Adrenal gland (tissue), 12 donors: ENCODE results near the gene NME7. TPM values are rescaled to one million over a fixed set of nuclear protein-coding genes. Genes with fewer than 3 reads are reported as not detected.
A peak's percentile ranks its signal among the peaks of the same experiment; 100 is the strongest.

Source experiments
- DNase-seq, 7 donors: peaks; one replicate each; pipeline ENCODE4 v3.0.0-alpha.2; 2019 to 2020
- H3K27ac ChIP-seq, 5 donors: fragments of 200-600 bp; sonication (generic) in 4 of 5; 1 replicate in 3 of 5; 2 replicates in 2 of 5; pipeline versions ENCODE4 v1.5.1 to v1.8.0; 2016 to 2020; ENCODE audit warnings: mild to moderate bottlenecking in 1 of 5
- H3K27me3 ChIP-seq: fragments of 200-600 bp; 2 replicates; pipeline ENCODE4 v1.8.0; 2021
- H3K36me3 ChIP-seq, 2 donors: fragments of 200-600 bp; replicated peaks in 1 of 2; 1 replicate in 1 of 2; 2 replicates in 1 of 2; pipeline versions ENCODE4 v1.5.1 to v1.8.0; 2018 to 2022
- H3K4me1 ChIP-seq, 2 donors: fragments of 200-600 bp; replicated peaks in 1 of 2; 1 replicate in 1 of 2; 2 replicates in 1 of 2; pipeline versions ENCODE4 v1.5.1 to v1.8.0; 2018 to 2021
- H3K4me3 ChIP-seq, 4 donors: fragments of 200-600 bp; sonication (generic) in 3 of 4; one replicate each; pipeline ENCODE4 v1.5.1; 2016 to 2018
- H3K9me3 ChIP-seq, 3 donors: fragments of 200-600 bp; sonication (generic) in 1 of 3; replicated peaks in 1 of 3; 1 replicate in 2 of 3; 2 replicates in 1 of 3; pipeline versions ENCODE4 v1.5.1 to v1.8.0; 2016 to 2021
- CTCF ChIP-seq, 6 experiments: fragments of 450-650 bp in 4 of 6; fragments of 200-600 bp in 2 of 6; sonication (generic) in 1 of 6; IDR thresholded peaks; 1 replicate in 5 of 6; 2 replicates in 1 of 6; pipeline versions ENCODE4 v1.5.1 to v1.8.0; 2016 to 2021; ENCODE audit warnings: antibody characterized with exemption in 6 of 6, mild to moderate bottlenecking in 2 of 6, moderate library complexity in 1 of 6
- POLR2A ChIP-seq, 2 donors: fragments of 450-650 bp; IDR thresholded peaks; one replicate each; pipeline ENCODE4 v1.6.1; 2017; ENCODE audit warnings: antibody characterized with exemption in 2 of 2, mild to moderate bottlenecking in 2 of 2, moderate library complexity in 1 of 2
- WGBS, 4 donors: extraction: QIAGEN DNeasy Blood & Tissue Kit in 2 of 4; methylation state at CpG; one replicate each; pipeline versions ENCODE4 v1.1.5 to v1.1.7; 2013 to 2017; 5-methylcytosine and 5-hydroxymethylcytosine counted together
- intact Hi-C, 2 donors: fragments of 100-400 bp; cut with DNase I; formaldehyde crosslinking; loops; one replicate each; pipeline versions ENCODE4 v1.14.1 to v1.15.0; 2022 to 2023
- polyA plus RNA-seq, 3 donors: library from polyadenylated mRNA; stranded (reverse); fragments of 200-250 nt in 2 of 3; fragments of 350-450 nt in 1 of 3; fragmentation: Illumina TruSeq in 1 of 3; extraction: RNeasy Lipid Tissue Mini Kit (QIAGEN cat#74804) in 1 of 3; gene quantifications; one replicate each; pipeline ENCODE4 v1.2.3, GENCODE V29; 2013 to 2014
- total RNA-seq, 9 donors: library from RNA; depleted of rRNA in 4 of 9; stranded (reverse); fragments of >200 nt in 4 of 9; fragments of 120-200 nt in 1 of 9; fragmentation: NEBNext Ultra II Directional in 1 of 9; extraction: Animal tissue kit (Norgen Biotek cat#: 25700) in 1 of 9; gene quantifications; one replicate each; pipeline versions ENCODE4 v1.1.0 to v1.2.4, GENCODE V29; 2013 to 2023
- donor health status: healthy with polysubstance abuse.
- donor health status: Bipolar disorder and iron deficiency.
- donor health status: DM: yes; HTN: yes; CAD: no.
- donor health status: DM: no; HTN: no; CAD: no.
- donor health status: DM: no; HTN: no; CAD: no.
- donor health status: DM: yes; HTN: yes; CAD: no.

Gene NME7
- total and polyA plus RNA-seq, 12 donors, result 3.3 to 41.4 (median 15.6) TPM

GRCh38 chr1:169141356-169141755 lies 226.2 kb downstream of the NME7 start:
- H3K4me3 ChIP-seq, result no peak overlapping the region
- no peak for DNase-seq
- H3K27me3 ChIP-seq, result no peaks in the 10 kb centered on the region
- no peaks in the 10 kb centered on the region for H3K4me1 ChIP-seq
- intact Hi-C loops, result no loop called here
- no peaks in the 10 kb centered on the region for H3K9me3 ChIP-seq
- H3K36me3 ChIP-seq, result no peaks in the 10 kb centered on the region
- no peak overlapping the region for H3K27ac ChIP-seq
- WGBS, 4 donors, result 76 to 81% (median 79%) methylated on average over 3 of the region's 3 CpGs
- TF ChIP-seq POLR2A (IDR thresholded peaks at IDR 0.05) (no peak), CTCF (IDR thresholded peaks at IDR 0.05) (no peak)

GRCh38 chr1:169138866-169139670 lies 228.5 kb downstream of the NME7 start:
- H3K9me3 ChIP-seq, result no peaks in the 10 kb centered on the region
- TF ChIP-seq CTCF (IDR thresholded peaks at IDR 0.05) (no peak), POLR2A (IDR thresholded peaks at IDR 0.05) (no peak)
- no peaks in the 10 kb centered on the region for H3K27me3 ChIP-seq
- 72 to 83% (median 78%) methylated on average over 2 of the region's 2 CpGs for WGBS, 4 donors
- intact Hi-C loops, result no loop called here
- no peak overlapping the region for H3K27ac ChIP-seq
- H3K4me3 ChIP-seq, result no peak overlapping the region
- H3K36me3 ChIP-seq, result no peaks in the 10 kb centered on the region
- no peak for DNase-seq
- H3K4me1 ChIP-seq, result peaks cover 0 to 5% of the 10 kb centered on the region in 2 donors

GRCh38 chr1:169137357-169137756 lies 230.2 kb downstream of the NME7 start:
- 97 to 99% (median 98%) methylated on average over 4 of the region's 4 CpGs for WGBS, 4 donors
- TF ChIP-seq CTCF (IDR thresholded peaks at IDR 0.05) (no peak), POLR2A (IDR thresholded peaks at IDR 0.05) (no peak)
- H3K27ac ChIP-seq, result no peak overlapping the region
- H3K36me3 ChIP-seq, result no peaks in the 10 kb centered on the region
- no peaks in the 10 kb centered on the region for H3K27me3 ChIP-seq
- no peak overlapping the region for H3K4me3 ChIP-seq
- intact Hi-C loops, result no loop called here
- DNase-seq, result no peak
- H3K9me3 ChIP-seq, result no peaks in the 10 kb centered on the region
- peaks cover 0 to 15% of the 10 kb centered on the region in 2 donors for H3K4me1 ChIP-seq

GRCh38 chr1:169133801-169134502 lies 233.6 kb downstream of the NME7 start:
- Histone ChIP-seq H3K27me3 (no peaks in the 10 kb centered on the region), H3K4me1 (peaks cover 3 to 27% of the 10 kb centered on the region in 2 donors), H3K9me3 (no peaks in the 10 kb centered on the region), H3K27ac (no peak overlapping the region), H3K36me3 (peaks cover 0 to 9% of the 10 kb centered on the region in 2 donors), H3K4me3 (no peak overlapping the region)
- TF ChIP-seq CTCF (IDR thresholded peaks at IDR 0.05), result peak in 4 of 6 experiments; percentile 25 to 46 (median 43)
- no peak for TF ChIP-seq POLR2A (IDR thresholded peaks at IDR 0.05)
- 61 to 71% (median 67%) methylated on average over 2 of the region's 2 CpGs for WGBS, 4 donors
- intact Hi-C loops, result no loop called here
- no peak for DNase-seq
